ENCODE results near the gene SMOC2.

GRCh38 chr6:168611691-168612090 is 170.7 kb downstream of the SMOC2 start:
- TF ChIP-seq CTCF (IDR thresholded peaks at IDR 0.05; ENCODE audit: poor library complexity) (no peak), EZH2 (IDR thresholded peaks at IDR 0.05; ENCODE audit: borderline replicate concordance) (no peak)
